Suppressor macrophage treated with lipopolysaccharide for 1 hour (primary cell): ENCODE data around the gene TRIL.

Source experiments
- DNase-seq, 3 donors: peaks; one replicate each; pipeline ENCODE4 v3.0.0-alpha.2; 2020 to 2022

The TRIL gene

GRCh38 chr7:28958235-28958979 is at the start of gene TRIL:
TSS of gene TRIL (minus strand) at chr7:28958330. CDS start at chr7:28958046, 284 bp downstream.
- DNase-seq = peak; percentile 22 to 41 (median 36)

DNA sequence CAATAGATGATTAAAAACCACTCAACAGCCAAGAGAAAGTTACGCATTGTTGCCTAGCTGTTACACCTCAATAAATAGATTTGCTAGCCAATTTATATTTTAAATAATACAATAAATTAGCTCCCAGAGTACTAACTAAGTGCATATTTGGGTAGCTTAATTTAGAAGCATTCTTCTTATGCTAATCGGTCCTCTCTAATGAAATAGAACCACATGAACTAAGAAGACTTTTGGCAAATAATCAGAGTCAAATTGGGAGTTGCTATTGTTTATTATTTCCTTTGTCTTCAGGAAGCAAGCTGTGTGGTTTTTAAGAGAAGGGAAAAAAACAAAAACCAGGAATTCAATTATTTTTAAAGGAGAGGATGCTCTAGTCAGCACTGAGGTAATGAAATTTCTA is 49.0 kb upstream of the TRIL start:
- no peak for DNase-seq

DNA sequence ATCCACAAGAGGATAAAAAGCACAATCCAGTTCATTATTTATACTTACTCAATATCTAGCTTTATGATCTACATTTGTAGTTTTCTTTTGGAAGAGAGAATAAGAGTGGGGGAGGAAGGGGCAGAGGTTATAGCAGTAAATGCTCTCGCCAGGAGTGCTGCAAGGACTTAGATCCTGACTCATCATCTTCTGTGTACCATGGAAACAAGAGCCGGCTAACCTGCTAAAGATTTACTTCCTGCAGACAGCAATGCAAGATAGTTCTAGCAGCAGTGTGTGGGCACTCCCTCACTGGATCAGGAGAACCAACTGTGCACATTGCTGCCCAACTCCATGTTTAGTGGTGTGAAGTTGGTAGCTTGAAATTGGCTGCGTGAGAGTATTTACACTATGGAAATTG is 47.7 kb upstream of the TRIL start:
- DNase-seq = no peak

- DNase-seq = no peak
Measured at GRCh38 chr7:29005406-29005805, 47.3 kb upstream of the TRIL start.

DNA sequence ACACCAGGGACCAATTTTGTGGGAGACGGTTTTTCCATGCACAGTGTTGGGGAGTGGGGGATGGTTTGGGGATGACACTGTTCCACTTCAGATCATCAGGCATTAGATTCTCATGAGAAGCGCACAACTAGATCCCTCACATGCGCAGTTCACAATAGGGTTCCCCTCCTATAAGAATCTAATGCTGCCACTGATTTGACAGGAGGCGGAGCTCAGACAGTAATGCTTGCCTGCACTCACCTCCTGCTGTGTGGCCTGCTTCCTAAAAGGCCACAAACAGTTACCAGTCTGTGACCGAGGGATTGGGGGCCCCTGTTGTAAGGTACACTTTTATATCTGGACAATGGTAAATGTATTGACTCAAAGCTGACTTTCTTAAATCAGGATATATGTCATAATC is 45.6 kb upstream of the TRIL start:
- DNase-seq = no peak

DNA sequence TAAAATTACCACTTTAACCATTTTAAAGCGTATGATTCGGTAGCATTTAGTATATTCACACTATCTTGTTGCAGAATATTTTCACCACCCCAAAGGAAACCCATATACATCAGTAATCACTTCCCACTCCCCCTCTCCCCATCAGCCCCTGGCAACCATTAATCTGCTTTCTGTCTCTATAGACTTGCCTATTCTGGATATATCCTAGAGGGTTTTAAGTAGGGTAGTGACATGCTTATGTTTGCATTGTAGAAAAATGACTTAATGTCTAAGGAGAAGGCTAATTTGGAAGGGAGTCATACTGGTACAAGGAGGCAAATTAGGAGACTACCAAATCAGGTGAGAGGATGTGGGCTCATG is 42.6 kb upstream of the TRIL start:
- no peak for DNase-seq

GRCh38 chr7:28999895-29000716 is 42.0 kb upstream of the TRIL start:
- DNase-seq = no peak

- DNase-seq = no peak
Measured at GRCh38 chr7:28999427-28999826, 41.3 kb upstream of the TRIL start.

DNA sequence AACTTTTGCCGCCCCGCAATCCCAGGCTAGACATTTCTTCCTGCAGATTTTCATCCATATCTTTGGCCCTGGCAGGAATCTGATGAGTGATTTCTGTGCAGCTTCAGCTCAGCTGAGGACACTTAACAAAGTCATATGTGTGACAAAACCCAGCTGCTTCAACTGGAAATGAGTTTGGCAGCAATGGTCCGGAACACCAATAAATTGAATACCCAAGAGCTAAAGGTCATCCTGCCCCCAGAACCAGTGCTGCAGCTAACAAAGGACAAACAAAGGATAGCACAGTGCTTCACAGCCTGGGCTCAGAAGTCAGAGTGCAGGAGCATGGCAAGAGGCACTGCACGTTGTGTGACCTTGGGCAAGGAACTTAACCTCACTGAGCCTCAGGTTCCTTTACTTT is 40.0 kb upstream of the TRIL start:
- DNase-seq = no peak

- no peak for DNase-seq
Measured at GRCh38 chr7:28996836-28997235, 38.7 kb upstream of the TRIL start.

DNA sequence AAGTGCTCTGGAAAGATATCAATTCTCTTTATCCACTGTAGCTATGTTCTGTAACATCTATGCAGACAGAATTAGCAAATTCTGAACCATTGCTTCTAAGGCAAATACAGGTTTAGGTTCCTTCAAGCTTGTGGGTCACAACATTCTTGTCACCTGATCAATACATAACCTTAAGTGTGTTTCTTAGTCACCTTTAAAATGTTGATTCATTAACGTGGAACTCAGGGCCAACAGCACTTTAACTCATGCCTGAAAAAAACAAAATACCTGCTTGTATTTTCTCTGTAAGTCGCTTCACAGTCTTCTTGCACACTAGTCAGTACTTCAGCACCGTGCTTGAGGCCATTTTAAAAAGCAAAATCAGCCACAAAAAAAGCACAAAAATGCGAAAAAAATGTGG is 35.2 kb upstream of the TRIL start:
- no peak for DNase-seq

DNA sequence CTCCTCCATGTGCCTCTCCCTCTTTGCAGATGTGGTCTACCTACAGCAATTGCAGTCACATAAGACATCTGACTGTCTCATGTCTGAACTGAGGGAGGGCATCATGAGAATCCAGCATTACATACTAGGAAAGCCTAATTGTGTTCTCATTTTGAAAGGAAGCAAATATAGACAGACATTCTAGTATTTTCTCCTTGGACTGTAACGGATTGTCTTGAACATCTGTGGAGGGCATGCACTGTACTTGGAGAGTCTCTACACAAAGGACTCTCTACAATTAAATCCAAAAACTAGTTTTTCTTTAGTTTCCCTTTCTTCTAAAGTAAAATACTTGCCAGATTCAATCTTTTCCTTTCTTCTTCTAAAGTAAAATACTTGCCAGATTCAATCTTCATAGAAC is 34.7 kb upstream of the TRIL start:
- no peak for DNase-seq

DNA sequence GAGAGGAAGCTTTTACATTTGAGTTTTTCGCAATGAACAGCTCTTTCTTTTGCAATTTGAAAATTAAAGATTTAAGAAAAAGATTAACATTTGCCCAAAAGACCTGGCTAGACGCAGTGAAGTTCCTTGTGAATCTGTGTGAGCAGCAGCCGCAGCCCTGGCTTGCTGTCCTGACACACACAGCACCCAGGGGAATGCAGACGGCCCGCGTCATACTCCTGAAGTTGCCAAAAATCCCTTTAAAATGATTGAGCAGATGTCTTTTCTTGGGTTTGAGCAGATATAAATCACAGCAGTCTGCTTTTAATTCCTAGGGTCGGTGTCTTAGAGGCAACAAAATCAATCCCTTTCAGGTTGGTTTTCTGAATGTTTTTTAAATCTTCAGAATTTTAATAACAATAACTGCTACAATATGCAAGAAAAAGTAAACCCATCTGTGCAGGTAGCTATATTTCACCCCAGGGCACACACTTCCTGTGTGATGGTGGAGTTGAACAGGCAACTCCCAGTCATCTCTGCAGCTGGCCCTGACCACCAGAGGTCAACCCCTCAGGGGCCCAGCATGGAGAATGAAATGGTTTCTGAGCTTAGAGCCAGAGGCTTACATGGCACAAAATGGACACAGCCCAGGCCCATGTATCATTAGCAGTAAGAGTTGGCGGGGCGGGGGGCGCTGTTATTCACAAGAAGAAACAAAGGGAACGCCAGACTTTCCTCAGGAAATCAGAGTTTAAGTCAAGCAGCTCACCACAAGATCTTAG is 32.2 kb upstream of the TRIL start:
- no peak for DNase-seq

- DNase-seq = no peak
Measured at GRCh38 chr7:28989211-28989980, 31.3 kb upstream of the TRIL start.

- no peak for DNase-seq
Measured at GRCh38 chr7:28988810-28989209, 30.7 kb upstream of the TRIL start.

DNA sequence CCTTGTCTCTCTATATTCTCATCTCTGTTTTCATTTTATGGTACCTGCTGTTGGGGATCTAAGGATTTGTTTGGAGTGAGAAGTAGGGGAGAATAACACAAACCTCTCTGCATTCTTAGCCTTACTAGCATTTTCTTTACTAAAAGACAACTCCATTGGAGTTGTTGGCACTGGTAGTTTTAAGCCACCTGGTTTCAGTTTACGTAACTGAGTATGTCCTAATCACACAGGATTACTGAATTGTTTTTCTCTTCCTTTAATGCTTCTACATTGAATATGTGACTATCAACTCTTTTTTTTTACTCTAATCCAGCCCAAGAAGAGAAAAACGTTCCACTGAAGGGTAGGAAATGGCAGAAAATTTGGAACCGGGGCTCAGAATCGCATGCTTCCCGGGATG is 30.0 kb upstream of the TRIL start:
- DNase-seq = no peak

GRCh38 chr7:28986765-28987110 is 28.6 kb upstream of the TRIL start:
- peak; percentile 57 to 77 (median 72) for DNase-seq

- no peak for DNase-seq
Measured at GRCh38 chr7:28986028-28986764, 28.1 kb upstream of the TRIL start.

DNA sequence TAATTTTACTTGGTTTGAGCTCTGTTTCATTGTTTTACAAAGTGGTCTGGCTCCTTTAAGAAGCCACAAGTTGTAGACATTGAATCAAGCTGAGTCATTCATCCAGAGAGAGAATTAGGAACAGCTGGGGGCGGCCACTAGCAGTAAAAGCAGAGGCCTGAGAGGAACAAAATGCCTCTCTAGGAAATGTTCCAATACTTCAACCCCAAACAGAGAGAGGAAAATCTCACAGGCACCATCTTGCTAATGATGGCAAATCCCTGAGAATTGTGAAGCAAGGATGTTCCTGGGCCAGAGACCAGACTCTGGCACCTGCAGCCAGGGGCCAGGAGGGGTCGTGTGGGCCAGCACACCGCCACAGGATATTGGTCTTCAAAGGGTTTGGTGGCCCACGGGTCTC is 26.5 kb upstream of the TRIL start:
- DNase-seq = peak; percentile 72 to 80 (median 75)

DNA sequence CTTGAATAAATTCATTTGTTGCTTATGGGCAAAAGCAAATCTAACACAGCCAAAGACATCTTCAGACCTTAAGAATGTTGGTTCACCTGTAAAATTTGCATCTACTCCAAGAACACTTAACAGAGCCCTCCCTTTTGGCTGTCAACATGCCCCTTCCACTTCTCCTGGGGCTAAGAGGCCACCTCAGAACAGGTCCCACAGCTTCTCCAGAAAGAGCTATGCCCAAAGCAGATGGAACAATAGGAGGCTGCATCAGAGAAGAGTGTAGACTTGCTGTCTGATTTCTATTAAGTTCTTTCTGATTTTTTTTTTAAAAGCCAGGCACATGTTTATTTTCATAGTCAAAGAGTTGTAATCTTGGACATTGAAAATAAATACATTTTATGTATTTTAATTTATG is 26.1 kb upstream of the TRIL start:
- no peak for DNase-seq

- DNase-seq = no peak
Measured at GRCh38 chr7:28983396-28984190, 25.5 kb upstream of the TRIL start.

DNA sequence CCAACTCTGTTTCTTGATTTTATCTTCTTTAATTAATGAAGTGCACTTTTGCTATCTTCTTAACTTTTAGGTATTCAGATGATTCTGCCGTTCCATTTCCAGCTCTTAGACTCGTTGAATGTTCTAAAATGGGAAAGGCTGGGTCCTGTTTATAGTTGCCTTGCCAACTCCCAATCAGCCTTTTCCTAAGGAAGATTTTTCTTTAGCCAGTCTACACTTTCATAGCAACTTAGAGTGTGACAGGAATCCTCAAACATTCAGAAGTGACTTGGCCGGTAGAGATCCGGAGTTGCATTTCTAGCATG is 23.0 kb upstream of the TRIL start:
- DNase-seq = no peak
